Activated naive CD4-positive, alpha-beta T cell treated with Interleukin-2 at 50 U/mL for 16 hours (primary cell): ENCODE data around the gene NKX2-1.

Source experiments
- DNase-seq: peaks from one replicate; pipeline ENCODE4 v3.0.0-alpha.2; 2020

Gene NKX2-1

GRCh38 chr14:36517242-36518030 lies 2.6 kb downstream of the NKX2-1 start:
- no peak for DNase-seq

GRCh38 chr14:36516719-36517241 lies 3.3 kb downstream of the NKX2-1 start:
- no peak for DNase-seq

DNA sequence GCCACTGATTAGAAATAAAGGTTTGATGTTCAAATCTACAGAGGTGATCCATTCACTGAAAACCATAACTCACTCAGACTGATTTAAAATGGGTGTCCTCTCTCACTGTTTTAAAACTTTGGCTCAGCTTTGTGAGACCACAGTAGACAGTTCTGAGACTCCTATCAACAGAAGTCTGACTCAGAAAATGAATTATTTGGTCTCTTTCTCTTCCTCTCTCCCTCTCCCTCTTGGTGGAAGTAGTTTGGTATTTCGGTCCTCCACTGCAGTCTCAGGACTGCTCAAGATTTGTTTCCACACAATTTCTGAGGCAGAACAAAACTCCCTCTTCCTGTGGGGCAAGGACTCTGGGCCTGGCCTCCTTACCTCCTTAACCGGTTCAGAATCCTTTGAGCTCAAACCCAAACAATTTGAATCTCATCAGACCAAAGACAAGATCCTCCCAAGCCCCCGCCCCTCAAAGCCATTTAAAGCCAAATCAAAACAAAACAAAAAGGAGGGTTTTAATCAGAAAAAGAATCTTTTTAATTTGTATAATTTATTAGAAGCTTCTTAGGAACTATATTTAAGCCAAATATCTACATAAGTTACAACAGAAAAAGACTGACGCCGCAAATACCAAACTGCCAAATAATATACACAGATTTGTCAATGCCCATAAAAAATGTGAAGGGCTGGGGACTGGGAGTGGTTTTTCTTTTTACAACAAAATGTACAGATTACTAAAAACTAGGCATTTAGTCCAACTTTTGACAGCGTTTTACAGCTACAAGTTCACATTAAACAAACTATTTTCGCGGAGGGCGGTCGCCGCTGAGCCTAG lies 3.9 kb downstream of the NKX2-1 start:
- no peak for DNase-seq

GRCh38 chr14:36515105-36515593 lies 4.9 kb downstream of the NKX2-1 start:
- no peak for DNase-seq

DNA sequence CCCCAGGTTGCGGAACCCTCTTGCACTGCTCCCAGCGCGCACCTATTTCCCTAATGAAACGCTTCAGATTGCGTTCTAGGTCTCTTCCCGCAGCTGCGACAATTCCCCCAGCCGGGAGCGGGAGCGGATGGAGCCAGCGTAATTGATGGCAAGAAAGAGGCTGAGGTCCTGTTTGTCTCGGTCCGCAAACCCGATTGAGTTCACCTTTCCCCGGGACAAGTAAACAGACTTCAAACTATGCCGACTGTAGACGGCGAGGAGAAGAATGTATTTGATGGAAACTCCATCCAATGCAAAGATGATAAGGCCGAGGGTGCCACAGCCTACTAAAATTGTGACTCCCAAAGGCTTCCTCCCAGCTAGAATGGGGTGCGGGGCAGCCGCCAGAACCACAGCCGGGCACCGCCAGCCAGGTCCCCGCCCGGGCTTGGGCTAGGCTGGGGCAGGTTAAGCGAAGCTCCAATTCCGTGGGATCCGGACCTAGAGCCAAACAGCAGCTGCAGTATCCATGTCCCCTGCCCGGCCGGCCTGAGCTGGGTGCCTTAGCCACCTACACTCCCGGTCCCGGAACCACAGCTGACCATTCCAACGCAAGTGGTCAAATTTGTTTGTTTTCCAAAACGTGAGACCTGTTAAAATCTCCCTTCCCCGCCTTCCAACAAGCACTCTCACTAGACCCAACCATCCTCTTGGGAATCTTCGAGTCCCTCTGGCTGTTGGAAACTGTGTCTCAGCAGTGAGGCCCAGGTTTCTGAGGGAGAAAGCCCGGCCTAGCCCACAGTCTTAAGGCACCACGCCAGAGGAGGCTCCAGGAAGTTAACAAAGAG lies 5.5 kb downstream of the NKX2-1 start:
- DNase-seq, result no peak

- DNase-seq, result no peak
Measured at GRCh38 chr14:36513451-36514277, 6.4 kb downstream of the NKX2-1 start.

- no peak for DNase-seq
Measured at GRCh38 chr14:36513012-36513420, 7.0 kb downstream of the NKX2-1 start.

- no peak for DNase-seq
Measured at GRCh38 chr14:36512585-36513003, 7.4 kb downstream of the NKX2-1 start.

GRCh38 chr14:36511981-36512584 lies 7.9 kb downstream of the NKX2-1 start:
- DNase-seq, result no peak

- DNase-seq, result no peak
Measured at GRCh38 chr14:36510874-36511273, 9.2 kb downstream of the NKX2-1 start.

DNA sequence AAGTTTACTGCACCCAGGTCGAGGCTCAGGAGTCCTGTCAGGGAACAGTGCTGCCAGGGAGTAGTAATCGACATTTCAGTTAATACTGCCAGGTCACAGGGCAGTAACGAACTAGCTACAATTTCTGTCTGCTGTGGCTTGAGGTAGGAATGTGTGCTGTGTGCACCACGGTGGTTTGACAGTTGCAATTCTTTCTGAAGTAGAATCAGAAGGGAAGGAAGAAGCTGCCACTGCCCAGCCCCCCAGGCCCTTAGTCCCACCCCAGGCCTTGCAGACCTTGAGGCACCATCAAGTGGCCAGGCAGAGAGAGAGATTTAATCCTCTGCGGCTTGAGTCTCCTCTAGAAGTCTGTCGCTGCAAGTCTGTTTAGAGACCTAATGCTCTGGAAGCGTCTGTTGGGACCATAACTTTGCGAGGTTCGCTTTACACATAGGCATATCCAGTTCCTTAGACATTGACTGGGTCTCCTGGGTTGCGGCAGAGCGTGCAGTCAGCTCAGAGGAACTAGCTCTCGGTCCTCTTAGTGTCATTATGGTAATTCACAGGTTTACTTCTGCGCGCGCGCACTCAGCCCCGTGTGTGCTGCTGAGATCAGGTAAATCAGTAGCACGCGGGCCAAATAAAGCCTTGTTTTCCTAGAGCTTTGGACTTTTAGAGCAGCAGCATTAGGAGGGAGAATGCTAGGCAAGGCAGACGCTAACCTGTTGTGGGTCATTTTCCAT lies 9.8 kb downstream of the NKX2-1 start:
- DNase-seq, result no peak

- no peak for DNase-seq
Measured at GRCh38 chr14:36509069-36509917, 10.7 kb downstream of the NKX2-1 start.

DNA sequence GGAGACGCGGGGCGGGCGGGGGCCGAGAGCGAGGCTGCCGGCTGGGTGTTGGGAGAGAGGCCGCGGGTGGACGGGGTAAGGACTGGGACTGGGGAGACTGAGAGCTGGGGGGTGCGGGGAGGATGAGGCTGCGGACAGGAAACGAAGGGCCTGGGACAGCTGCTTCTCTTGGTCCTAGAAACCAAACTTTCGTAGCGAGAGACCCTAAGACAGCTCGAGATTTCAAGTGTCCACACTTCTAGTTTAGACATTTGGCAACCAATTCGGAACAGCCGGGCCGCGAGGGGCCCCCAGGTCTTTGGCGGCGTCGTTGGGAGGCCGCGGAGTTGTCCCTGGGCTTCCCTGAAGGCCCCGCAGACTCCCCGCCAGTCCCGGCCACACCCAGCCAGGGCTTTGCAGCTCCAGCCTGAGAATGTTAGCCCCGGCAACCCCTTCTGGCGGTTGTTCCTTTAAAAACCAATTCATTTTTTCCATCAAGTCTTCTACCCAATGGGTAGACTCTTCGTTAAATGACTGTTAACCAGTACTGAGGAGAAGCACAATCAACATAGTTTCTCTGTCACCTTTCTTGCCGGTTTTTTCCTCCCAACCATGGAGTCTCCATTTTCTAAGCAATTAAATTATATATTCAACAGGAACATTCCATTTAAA lies 11.5 kb downstream of the NKX2-1 start:
- DNase-seq, result no peak

DNA sequence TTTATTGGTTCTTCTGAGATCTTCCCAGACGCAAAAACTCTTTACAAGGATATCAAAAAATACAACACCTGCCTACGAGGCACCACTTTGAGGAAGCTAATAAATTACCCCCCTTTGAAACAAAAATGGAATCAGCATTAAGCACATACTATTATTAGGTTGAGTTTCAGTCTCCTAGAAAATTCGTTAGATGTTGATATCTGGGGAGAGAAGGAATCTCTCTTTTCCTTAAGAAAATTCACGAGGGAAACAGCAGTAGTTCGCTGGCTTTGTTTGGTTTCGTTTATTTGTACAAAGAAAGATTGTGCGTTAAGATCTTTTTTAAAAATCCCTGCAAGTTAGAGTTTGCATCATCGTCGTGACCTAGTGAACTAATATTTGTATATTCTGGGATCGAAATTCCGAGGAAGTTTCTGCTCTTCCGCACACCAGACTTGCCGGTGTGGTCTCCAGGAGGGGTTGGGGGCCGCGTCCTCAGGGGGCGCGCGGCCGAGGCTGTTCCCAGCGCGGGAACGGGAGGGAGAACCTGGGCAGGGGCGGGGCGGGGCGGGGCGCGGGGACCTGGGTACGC lies 12.1 kb downstream of the NKX2-1 start:
- DNase-seq, result no peak

- no peak for DNase-seq
Measured at GRCh38 chr14:36506732-36507614, 13.1 kb downstream of the NKX2-1 start.

DNA sequence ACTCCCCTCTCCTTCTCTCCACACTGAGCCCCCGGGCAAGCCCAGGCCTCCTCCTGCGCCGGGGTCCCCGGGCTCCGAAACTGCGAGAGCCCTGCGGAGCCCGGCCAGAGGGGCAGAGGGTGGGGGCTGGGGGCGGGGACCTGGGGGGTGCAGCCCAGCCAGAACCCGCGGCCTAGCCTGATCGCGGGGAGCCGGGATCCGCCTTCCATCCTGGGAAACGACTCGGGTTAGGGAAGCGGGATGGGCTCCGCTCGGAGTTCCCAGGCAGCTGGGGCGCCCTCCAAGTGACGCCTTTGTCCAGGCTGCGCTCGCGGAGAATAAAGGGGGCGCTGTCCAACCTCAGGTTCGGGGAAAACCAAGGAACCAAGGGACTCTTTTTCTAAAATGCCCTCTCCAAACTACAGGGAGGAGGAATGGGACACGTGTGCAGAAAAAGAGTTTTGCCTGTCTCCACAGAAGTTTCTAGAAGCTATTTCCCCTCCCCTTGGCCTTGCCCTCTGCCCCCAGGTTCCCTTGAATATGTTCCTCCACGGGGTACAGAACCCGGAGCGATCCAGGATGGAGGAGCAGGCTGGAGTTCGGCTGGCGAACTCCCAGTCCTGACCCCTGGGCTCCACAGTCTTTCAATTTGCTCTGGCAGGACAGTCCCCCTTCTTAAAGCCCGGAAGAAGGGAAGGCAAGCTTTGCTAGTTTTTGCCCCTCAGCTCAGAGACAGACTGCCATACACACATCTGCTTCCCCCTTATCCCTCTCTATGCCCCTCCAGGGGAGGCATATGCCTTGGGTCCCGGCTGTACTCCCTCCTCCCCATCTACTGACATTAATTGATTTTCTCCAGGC lies 13.9 kb downstream of the NKX2-1 start:
- no peak for DNase-seq
